ENCODE measurements around the gene METRN. TPM values are rescaled to one million over a fixed set of nuclear protein-coding genes. Genes with fewer than 3 reads are reported as not detected.

Gene METRN
- total and polyA plus RNA-seq, 2 of the 4 experiments (the other 2 are of a cell fraction) = 6.1 to 48.2 TPM

- Histone ChIP-seq H2AK5ac (ENCODE audit: low read depth, low read length) (no peak overlapping the region), H3K36me3 (ENCODE audit: control insufficient read depth, insufficient read depth, low read length) (peaks cover 1% of the 10 kb centered on the region; the same call in 1 of the 2 replicates), H3K23ac (ENCODE audit: low read depth, low read length) (no peak overlapping the region), H3K27me3 (ENCODE audit: control insufficient read depth, insufficient read depth, low read length) (no peaks in the 10 kb centered on the region), H3K14ac (replicated peaks; ENCODE audit: low read depth, low read length) (no peak overlapping the region), H3K9me3 (ENCODE audit: control insufficient read depth, insufficient read depth, low read length) (no peaks in the 10 kb centered on the region), H3K4ac (ENCODE audit: low read depth, low read length) (no peak overlapping the region), H3K4me3 (ENCODE audit: insufficient read depth, low read depth, low read length) (no peak overlapping the region), H3K18ac (ENCODE audit: low read depth, low read length) (no peak overlapping the region), H4K20me1 (ENCODE audit: insufficient read depth, low read length) (peaks cover 4% of the 10 kb centered on the region; the same call in 1 of the 2 replicates), H3K27ac (ENCODE audit: insufficient read depth, low read length) (no peak overlapping the region), H3K4me1 (ENCODE audit: control insufficient read depth, insufficient read depth, low read length) (peaks cover 17% of the 10 kb centered on the region), H2BK20ac (ENCODE audit: low read depth, low read length) (no peak overlapping the region), H3K9ac (ENCODE audit: low read depth, low read length) (no peak overlapping the region), H3K9me1 (ENCODE audit: insufficient read depth, low read length) (peaks cover 2% of the 10 kb centered on the region; the same call in 1 of the 2 replicates), H3K79me1 (ENCODE audit: low read depth in 1 of 2, low read length in 2 of 2) (peaks cover 4 to 8% of the 10 kb centered on the region in 2 experiments; a peak in 2 of 4 replicates), H2BK120ac (ENCODE audit: low read depth, low read length) (no peak overlapping the region), H2AK9ac (replicated peaks; ENCODE audit: low read depth, low read length, poor library complexity) (no peak overlapping the region), H4K91ac (ENCODE audit: insufficient read depth, low read depth, low read length) (no peak overlapping the region), H2BK5ac (ENCODE audit: low read depth, low read length, poor library complexity, severe bottlenecking) (no peak overlapping the region), H3K56ac (ENCODE audit: extremely low read depth, insufficient read depth, low read length) (no peak overlapping the region), H2BK15ac (ENCODE audit: low read depth, low read length) (no peak overlapping the region), H3K4me2 (ENCODE audit: low read depth, low read length) (no peak overlapping the region), H4K5ac (ENCODE audit: low read depth, low read length) (no peak overlapping the region), H2AFZ (replicated peaks; ENCODE audit: low read length, poor library complexity) (no peak overlapping the region), H4K8ac (ENCODE audit: low read depth in 2 of 2, low read length in 2 of 2) (no peak overlapping the region)
- ATAC-seq (ENCODE audit: low read depth) = no peak
- TF ChIP-seq ELK1 (IDR thresholded peaks at IDR 0.05; ENCODE audit: borderline replicate concordance, low read depth, low read length) (no peak), RAD21 (IDR thresholded peaks at IDR 0.05; ENCODE audit: low read length) (no peak), RFX5 (IDR thresholded peaks at IDR 0.05; ENCODE audit: low read depth, low read length) (no peak), MAFK (IDR thresholded peaks at IDR 0.05; ENCODE audit: low read depth, low read length) (no peak), NFE2L2 (IDR thresholded peaks at IDR 0.05; ENCODE audit: low read depth, low read length) (no peak), CEBPB (IDR thresholded peaks at IDR 0.05; ENCODE audit: low read depth, low read length) (no peak), BHLHE40 (IDR thresholded peaks at IDR 0.05; ENCODE audit: low read depth, low read length) (no peak), POLR2A (IDR thresholded peaks at IDR 0.05; ENCODE audit: low read depth, low read length) (no peak), CHD1 (IDR thresholded peaks at IDR 0.05; ENCODE audit: low read depth, low read length) (no peak), FOS (IDR thresholded peaks at IDR 0.05; ENCODE audit: low read depth, low read length) (no peak), MXI1 (IDR thresholded peaks at IDR 0.05; ENCODE audit: borderline replicate concordance, low read depth, low read length) (no peak)
- DNase-seq = no peak
- ChIA-PET CTCF (no interaction called here), POLR2A (ENCODE audit: unreplicated experiment) (no interaction called here)
- 83% methylated on average over 15 of the region's 29 CpGs; no CpG with 5 or more reads in 1 of the 2 experiments for WGBS, 2 experiments (ENCODE audit: extremely low coverage in 2 of 2, insufficient read length in 1 of 2)
- dilution Hi-C loops (cut with HindIII; ENCODE audit: low sequenced_read_pairs, unreplicated experiment) = no loop called here
- no TSS peak for BruUV-seq (replicated peaks)
- in situ Hi-C loops (cut with MboI; ENCODE audit: low sequenced_read_pairs) = loop anchor here (25.0 kb wide), 1 partner anchor 338 kb away; the partner anchor contains the start of gene SSTR5
- intact Hi-C loops (cut with micrococcal nuclease) = loop anchor here (5.0 kb wide), 1 partner anchor 63 kb away; the partner anchor contains the start of genes CHTF18 and RPUSD1
These were observed 9.5 kb downstream of the METRN start for GRCh38 chr16:724188-725040.
